Pancreas (tissue), 10 donors: ENCODE measurements around the gene DNAH7. TPM values are rescaled to one million over a fixed set of nuclear protein-coding genes. Genes with fewer than 3 reads are reported as not detected.

Source experiments
- ATAC-seq, 4 donors: fragments of 200-7000 bp; cut with Tn5 transposase; one replicate each; pipeline versions ENCODE4 v1.8.0 to v1.9.1; 2020; ENCODE audit warnings: mild to moderate bottlenecking in 4 of 4, moderate library complexity in 4 of 4
- DNase-seq, 6 donors: peaks; one replicate each; pipeline ENCODE4 v3.0.0-alpha.2; 2020
- FAIRE-seq: peaks from 2 replicates; lab custom pipeline; 2012; peaks lifted over from hg19 to GRCh38; lab: Jason Lieb, UNC
- H3K27ac ChIP-seq, 4 donors: fragments of 200-600 bp; sonication (generic); 1 replicate in 3 of 4; 2 replicates in 1 of 4; pipeline versions ENCODE4 v1.5.0 to v1.8.0; 2020
- H3K27me3 ChIP-seq, 4 donors: fragments of 200-600 bp; one replicate each; pipeline ENCODE4 v1.8.0; 2021
- H3K36me3 ChIP-seq, 3 donors: fragments of 200-600 bp; sonication (generic) in 1 of 3; one replicate each; pipeline versions ENCODE4 v1.5.0 to v1.8.0; 2020 to 2021
- H3K4me1 ChIP-seq, 3 donors: fragments of 200-600 bp; one replicate each; pipeline ENCODE4 v1.8.0; 2021
- H3K4me3 ChIP-seq, 4 donors: fragments of 200-600 bp; sonication (generic) in 2 of 4; one replicate each; pipeline versions ENCODE4 v1.5.0 to v1.8.0; 2020 to 2021
- H3K9me3 ChIP-seq, 4 donors: fragments of 200-600 bp; one replicate each; pipeline ENCODE4 v1.8.0; 2021
- CTCF ChIP-seq, 4 donors: fragments of 200-600 bp; sonication (generic) in 3 of 4; IDR thresholded peaks; one replicate each; pipeline versions ENCODE4 v1.5.0 to v1.8.0; 2021; ENCODE audit warnings: antibody characterized with exemption in 4 of 4
- WGBS, 2 donors: extraction: QIAGEN DNeasy Blood & Tissue Kit; methylation state at CpG; one replicate each; pipeline ENCODE4 v1.1.7; 2013; 5-methylcytosine and 5-hydroxymethylcytosine counted together
- intact Hi-C, 3 donors: fragments of 100-400 bp; cut with DNase I; formaldehyde crosslinking; loops; one replicate each; pipeline versions ENCODE4 v1.11.1 to v1.14.2; 2022
- polyA plus RNA-seq, 2 donors: library from polyadenylated mRNA; stranded (reverse); fragments of 200-250 nt; gene quantifications; one replicate each; pipeline ENCODE4 v1.2.3, GENCODE V29; 2013
- total RNA-seq, 6 donors: library from RNA; stranded (reverse); fragmentation: NEBNext Ultra II Directional in 4 of 6; extraction: Animal tissue kit (Norgen Biotek cat#: 25700) in 4 of 6; gene quantifications; one replicate each; pipeline versions ENCODE4 v1.2.1 to v1.2.4, GENCODE V29; 2021 to 2023
- donor health status: healthy with polysubstance abuse.
- donor health status: DM: no; HTN: no; CAD: no; lungs with moderate emphysema.
- donor health status: DM: no; HTN: no; CAD: no.
- donor health status: control.
- donor health status: control.
- donor health status: Bipolar disorder and iron deficiency.
- donor health status: DM: yes; HTN: yes; CAD: no.
- donor health status: DM: no; HTN: no; CAD: no.
- donor health status: DM: no; HTN: no; CAD: no.
- donor health status: DM: yes; HTN: yes; CAD: no.

The DNAH7 gene
- total and polyA plus RNA-seq, 8 donors = 1.6 to 7.0 (median 3.9) TPM

GRCh38 chr2:196108604-196109003 is 40.0 kb upstream of the DNAH7 start:
- FAIRE-seq = no peak
- intact Hi-C loops = no loop called here

GRCh38 chr2:196105951-196106350 is 37.3 kb upstream of the DNAH7 start:
- no peaks in the 10 kb centered on the region for H3K27me3 ChIP-seq
- H3K36me3 ChIP-seq = no peaks in the 10 kb centered on the region
- no peak for TF ChIP-seq CTCF (IDR thresholded peaks at IDR 0.05)
- FAIRE-seq (no peak), ATAC-seq (no peak), DNase-seq (no peak)
- 72 to 73% methylated on average over 5 of the region's 5 CpGs for WGBS, 2 donors
- no peak overlapping the region for H3K4me3 ChIP-seq
- H3K4me1 ChIP-seq = no peaks in the 10 kb centered on the region
- H3K9me3 ChIP-seq = no peaks in the 10 kb centered on the region
- H3K27ac ChIP-seq = no peak overlapping the region
- intact Hi-C loops = no loop called here

More at GRCh38 chr2:196108604-196109003, 40.0 kb upstream of the DNAH7 start:
- Histone ChIP-seq H3K9me3 (no peaks in the 10 kb centered on the region), H3K27ac (no peak overlapping the region), H3K4me3 (no peak overlapping the region), H3K4me1 (no peaks in the 10 kb centered on the region), H3K27me3 (no peaks in the 10 kb centered on the region), H3K36me3 (no peaks in the 10 kb centered on the region)
- no peak for TF ChIP-seq CTCF (IDR thresholded peaks at IDR 0.05)
- 55 to 76% methylated on average over 1 of the region's 1 CpG for WGBS, 2 donors
- ATAC-seq = no peak
- no peak for DNase-seq

GRCh38 chr2:196104066-196104465 is 35.4 kb upstream of the DNAH7 start:
- intact Hi-C loops = no loop called here
- no peaks in the 10 kb centered on the region for H3K9me3 ChIP-seq
- ATAC-seq (no peak), FAIRE-seq (no peak), DNase-seq (no peak)
- H3K27ac ChIP-seq = no peak overlapping the region
- H3K27me3 ChIP-seq = no peaks in the 10 kb centered on the region
- no peaks in the 10 kb centered on the region for H3K36me3 ChIP-seq
- no peak for TF ChIP-seq CTCF (IDR thresholded peaks at IDR 0.05)
- 86 to 91% methylated on average over 4 of the region's 4 CpGs for WGBS, 2 donors
- no peaks in the 10 kb centered on the region for H3K4me1 ChIP-seq
- no peak overlapping the region for H3K4me3 ChIP-seq

- Histone ChIP-seq H3K4me3 (no peak overlapping the region), H3K27ac (no peak overlapping the region), H3K27me3 (no peaks in the 10 kb centered on the region), H3K36me3 (no peaks in the 10 kb centered on the region), H3K9me3 (no peaks in the 10 kb centered on the region), H3K4me1 (no peaks in the 10 kb centered on the region)
- no peak for FAIRE-seq
- DNase-seq = no peak
- no peak for ATAC-seq
- intact Hi-C loops = no loop called here
- 88 to 98% methylated on average over 2 of the region's 2 CpGs for WGBS, 2 donors
- TF ChIP-seq CTCF (IDR thresholded peaks at IDR 0.05) = no peak
These were observed 35.0 kb upstream of the DNAH7 start for GRCh38 chr2:196103626-196104025.

GRCh38 chr2:196101325-196101991 is 32.8 kb upstream of the DNAH7 start:
- H3K27ac ChIP-seq = no peak overlapping the region
- ATAC-seq (peak; percentile 38 to 82 (median 74)), FAIRE-seq (no peak), DNase-seq (no peak)
- H3K4me1 ChIP-seq = no peaks in the 10 kb centered on the region
- H3K4me3 ChIP-seq = no peak overlapping the region
- intact Hi-C loops = no loop called here
- no peaks in the 10 kb centered on the region for H3K27me3 ChIP-seq
- H3K9me3 ChIP-seq = no peaks in the 10 kb centered on the region
- H3K36me3 ChIP-seq = no peaks in the 10 kb centered on the region
- no peak for TF ChIP-seq CTCF (IDR thresholded peaks at IDR 0.05)
- WGBS, 2 donors = 29 to 34% methylated on average over 6 of the region's 6 CpGs
